HepG2 (cell line): ENCODE results near the gene NAB2. TPM values are rescaled to one million over a fixed set of nuclear protein-coding genes. Genes with fewer than 3 reads are reported as not detected.

ENCODE experiments used
- BCL3 ChIP-seq: sonication (generic); formaldehyde crosslinking; IDR thresholded peaks from 2 replicates; pipeline ENCODE4 v1.5.1; 2020; ENCODE audit warnings: mild to moderate bottlenecking, missing genetic modification reagents, moderate library complexity
- BCLAF1 ChIP-seq: fragments of 450-650 bp; IDR thresholded peaks from 2 replicates; pipeline ENCODE4 v1.6.1; 2017; ENCODE audit warnings: mild to moderate bottlenecking
- GATAD1 ChIP-seq: IDR thresholded peaks from 2 replicates; pipeline ENCODE4 v1.6.1; 2016; ENCODE audit warnings: missing genetic modification reagents, missing compliant biosample characterization
- PBX2 ChIP-seq: IDR thresholded peaks from 2 replicates; pipeline ENCODE4 v1.6.1; 2016; ENCODE audit warnings: control low read depth
- POLR2AphosphoS5 ChIP-seq: IDR thresholded peaks from 2 replicates; pipeline ENCODE4 v1.6.1; 2012; ENCODE audit warnings: low read depth, low read length
- REL ChIP-seq: sonication (generic); formaldehyde crosslinking; conservative IDR thresholded peaks from 2 replicates; pipeline ENCODE4 v1.8.0; 2022; ENCODE audit warnings: mild to moderate bottlenecking, missing genetic modification reagents, moderate library complexity
- SRSF9 ChIP-seq: fragments of 200-400 bp; formaldehyde crosslinking; IDR thresholded peaks from 2 replicates; pipeline ENCODE4 v1.6.1; 2018; ENCODE audit warnings: borderline replicate concordance, mild to moderate bottlenecking, low read depth, low read length; ENCODE audit not compliant: insufficient read depth, poor library complexity, severe bottlenecking
- TP53 ChIP-seq: sonication (generic); formaldehyde crosslinking; conservative IDR thresholded peaks from 2 replicates; pipeline ENCODE4 v1.4.0; 2020; ENCODE audit warnings: missing genetic modification reagents
- TRIM24 ChIP-seq: sonication (generic); formaldehyde crosslinking; IDR thresholded peaks from 2 replicates; pipeline ENCODE4 v1.8.0; 2022; ENCODE audit warnings: mild to moderate bottlenecking, missing genetic modification reagents
- ZNF280D ChIP-seq: sonication (generic); formaldehyde crosslinking; IDR thresholded peaks from 2 replicates; pipeline ENCODE4 v1.5.1; 2020; ENCODE audit warnings: mild to moderate bottlenecking, missing genetic modification reagents
- ZNF326 ChIP-seq: sonication (generic); formaldehyde crosslinking; IDR thresholded peaks from 2 replicates; pipeline ENCODE4 v1.4.0; 2020; ENCODE audit warnings: missing genetic modification reagents, borderline replicate concordance
- ZNF343 ChIP-seq: sonication (generic); formaldehyde crosslinking; IDR thresholded peaks from 2 replicates; pipeline ENCODE4 v1.4.0; 2020; ENCODE audit warnings: mild to moderate bottlenecking, missing genetic modification reagents
- ZNF839 ChIP-seq: sonication (generic); formaldehyde crosslinking; IDR thresholded peaks from 2 replicates; pipeline ENCODE4 v1.4.0; 2020; ENCODE audit warnings: missing genetic modification reagents, mild to moderate bottlenecking, borderline replicate concordance
- ZSCAN12 ChIP-seq: sonication (generic); formaldehyde crosslinking; IDR thresholded peaks from 2 replicates; pipeline ENCODE4 v1.9.0; 2021; ENCODE audit warnings: mild to moderate bottlenecking, missing genetic modification reagents
- ZXDC ChIP-seq: sonication (generic); formaldehyde crosslinking; IDR thresholded peaks from 2 replicates; pipeline ENCODE4 v1.5.0; 2020; ENCODE audit warnings: mild to moderate bottlenecking, missing genetic modification reagents
- polyA plus RNA-seq, 8 experiments: library from polyadenylated mRNA; depleted of rRNA in 3 of 8; stranded (reverse) in 7 of 8; unstranded in 1 of 8; fragments of >200 nt; fragmentation: Illumina TruSeq in 4 of 8; extraction: Trizol in 4 of 8; gene quantifications; 2 replicates each; pipeline versions ENCODE4 v1.2.1 to v1.2.3, GENCODE V29; 2011 to 2016; ENCODE audit warnings: low read depth in 4 of 8, missing spikeins in 1 of 8, mixed read lengths in 1 of 8; ENCODE audit not compliant: insufficient read depth in 1 of 8
- total RNA-seq, 5 experiments: library from RNA; depleted of rRNA; stranded (reverse); fragments of >200 nt; fragmentation: Illumina TruSeq; extraction: Trizol; gene quantifications; 2 replicates each; pipeline ENCODE4 v1.2.3, GENCODE V29; 2016; ENCODE audit warnings: low read depth in 1 of 5

Gene NAB2
- total and polyA plus RNA-seq, 2 of the 13 experiments (the other 11 are each of a cell fraction or from before 2014, with no cell fraction given), result 11.7 to 12.9 TPM

- peak; percentile 40 for TF ChIP-seq BCL3 (CRISPR knock-in tag)
- no peak for TF ChIP-seq ZNF326 (CRISPR knock-in tag)
- no peak for TF ChIP-seq SRSF9
- TF ChIP-seq GATAD1, result peak; percentile 88
- no peak for TF ChIP-seq BCLAF1
- no peak for TF ChIP-seq TP53 (CRISPR knock-in tag)
- peak; percentile 65 for TF ChIP-seq POLR2AphosphoS5
- TF ChIP-seq TRIM24 (CRISPR knock-in tag), result no peak
- no peak for TF ChIP-seq ZSCAN12 (CRISPR knock-in tag)
- TF ChIP-seq ZNF280D (CRISPR knock-in tag), result no peak
- peak; percentile 96 for TF ChIP-seq PBX2
- TF ChIP-seq ZXDC (CRISPR knock-in tag), result no peak
- no peak for TF ChIP-seq ZNF839 (CRISPR knock-in tag)
- no peak for TF ChIP-seq ZNF343 (CRISPR knock-in tag)
- TF ChIP-seq REL (CRISPR knock-in tag), result 0 out of 2 replicates have a peak, but pooled peaks have one; percentile 55
These were observed 10.2 kb upstream of the NAB2 start, which contains the start of gene NEMP1 (continued) for GRCh38 chr12:57078519-57079404.
